Activated CD4-positive, alpha-beta T cell treated with anti-CD3 and anti-CD28 coated beads for 36 hours (primary cell): ENCODE measurements around the gene KIF18A. TPM values are rescaled to one million over a fixed set of nuclear protein-coding genes. Genes with fewer than 3 reads are reported as not detected.
"Not testable (repeated sequence)": the region's sequence is repeated elsewhere in the genome, so short reads cannot be mapped to it uniquely, and the experiment has no call there.

ENCODE experiments used
- ATAC-seq: fragments of 200-7000 bp; cut with Tn5 transposase; one replicate; pipeline ENCODE4 v1.10.0; 2021; ENCODE audit warnings: mild to moderate bottlenecking, moderate library complexity
- CTCF ChIA-PET: fragments of 350-600 bp; sonication (Branson Sonifier 250); formaldehyde crosslinking; loops from one replicate; lab custom pipeline; 2021; ENCODE audit warnings: antibody characterized with exemption; lab: Charles Lee
- POLR2A ChIA-PET: fragments of 350-600 bp; sonication (Branson Sonifier 250); formaldehyde crosslinking; loops from one replicate; lab custom pipeline; 2021; ENCODE audit warnings: antibody characterized with exemption, inconsistent platforms; lab: Charles Lee
- DNase-seq: peaks from one replicate; pipeline ENCODE4 v3.0.0-alpha.2; 2020
- H3K27ac Mint-ChIP-seq: one replicate; pipeline ENCODE4 v1.8.0; 2021; ENCODE audit warnings: mixed read lengths
- H3K27me3 Mint-ChIP-seq: one replicate; pipeline ENCODE4 v1.8.0; 2021; ENCODE audit warnings: mixed read lengths
- H3K36me3 Mint-ChIP-seq: one replicate; pipeline ENCODE4 v1.8.0; 2021; ENCODE audit warnings: low read depth, mixed read lengths
- H3K4me1 Mint-ChIP-seq: one replicate; pipeline ENCODE4 v1.8.0; 2021; ENCODE audit warnings: mixed read lengths
- H3K4me3 Mint-ChIP-seq: one replicate; pipeline ENCODE4 v1.8.0; 2021; ENCODE audit warnings: mild to moderate bottlenecking, moderate library complexity, mixed read lengths
- H3K9me3 Mint-ChIP-seq: one replicate; pipeline ENCODE4 v1.8.0; 2021; ENCODE audit warnings: low read depth, mixed read lengths
- intact Hi-C, 2 experiments: fragments of 100-400 bp; cut with DNase I in 1 of 2; cut with micrococcal nuclease in 1 of 2; formaldehyde crosslinking; loops; one replicate each; pipeline versions ENCODE4 v1.14.2 to v1.15.1; 2022 to 2024; cut with DNase I, micrococcal nuclease
- total RNA-seq, 2 experiments: library from RNA; stranded (reverse); gene quantifications; one replicate each; pipeline ENCODE4 v1.2.3, GENCODE V29; 2021

KIF18A gene
- 10 to 100 TPM; 26.4 to 28.9 TPM for total RNA-seq

- H3K36me3 Mint-ChIP-seq, result peaks cover 12% of the 10 kb centered on the region
- intact Hi-C loops, result loop anchor here (1.0 to 2.0 kb wide), 3 partner anchors 601 to 745 kb away; partner anchors contain the start of genes LIN7C (in 2 of the 2) and CCDC34 (in 1 of the 2)
- no peaks in the 10 kb centered on the region for H3K9me3 Mint-ChIP-seq
- ATAC-seq, result peak; percentile 95
- POLR2A ChIA-PET, result interaction anchor here (0.6 to 0.8 kb wide), 3 partner anchors 9 to 41 kb away, joined by 3 to 9 read pairs (median 3); no protein-coding TSS in a partner anchor
- no peaks in the 10 kb centered on the region for H3K27me3 Mint-ChIP-seq
- H3K4me1 Mint-ChIP-seq, result peaks cover 40% of the 10 kb centered on the region
- H3K4me3 Mint-ChIP-seq, result peak within 1 kb of the TSS; percentile 98
- peak; percentile 99 for DNase-seq
- peak within 1 kb of the TSS; percentile 99 for H3K27ac Mint-ChIP-seq
- CTCF ChIA-PET, result interaction anchor here (0.6 kb wide), 1 partner anchor 472 kb away, joined by 4 read pairs; no protein-coding TSS in a partner anchor
These were observed at the start of gene KIF18A, which contains the start of gene METTL15 for GRCh38 chr11:28107750-28108618. TSS of gene KIF18A (minus strand) at chr11:28108156. CDS start at chr11:28097947, 10,209 bp downstream. TSS of gene METTL15 (plus strand) at chr11:28108388. CDS start at chr11:28113335, 4,947 bp downstream.

DNA sequence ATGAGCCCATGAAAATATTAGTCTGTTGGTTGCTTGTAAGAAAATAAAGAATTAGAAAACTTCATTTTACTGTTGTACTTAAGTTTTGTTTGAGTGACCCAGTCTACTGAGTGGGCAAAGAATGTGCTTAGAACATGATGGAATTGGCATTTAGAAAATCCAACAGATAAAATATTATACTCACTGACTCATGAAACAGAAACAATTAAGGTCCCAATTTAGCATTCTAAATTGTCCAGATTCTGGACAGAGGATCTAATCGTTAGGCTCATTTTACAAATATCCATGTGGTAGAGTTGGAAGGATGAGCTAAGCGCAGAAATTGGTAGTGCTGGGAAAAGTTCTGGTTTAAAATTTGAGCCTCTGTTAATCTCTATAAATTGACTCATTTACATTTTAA is 45.6 kb upstream of the KIF18A start:
- peaks cover 26% of the 10 kb centered on the region for H3K36me3 Mint-ChIP-seq
- intact Hi-C loops, result no loop called here
- no peak for DNase-seq
- no peaks in the 10 kb centered on the region for H3K9me3 Mint-ChIP-seq
- no peak overlapping the region for H3K27ac Mint-ChIP-seq
- H3K4me1 Mint-ChIP-seq, result no peaks in the 10 kb centered on the region
- no peak overlapping the region for H3K4me3 Mint-ChIP-seq
- ChIA-PET POLR2A (no interaction called here), CTCF (no interaction called here)
- H3K27me3 Mint-ChIP-seq, result no peaks in the 10 kb centered on the region
- ATAC-seq, result no peak

DNA sequence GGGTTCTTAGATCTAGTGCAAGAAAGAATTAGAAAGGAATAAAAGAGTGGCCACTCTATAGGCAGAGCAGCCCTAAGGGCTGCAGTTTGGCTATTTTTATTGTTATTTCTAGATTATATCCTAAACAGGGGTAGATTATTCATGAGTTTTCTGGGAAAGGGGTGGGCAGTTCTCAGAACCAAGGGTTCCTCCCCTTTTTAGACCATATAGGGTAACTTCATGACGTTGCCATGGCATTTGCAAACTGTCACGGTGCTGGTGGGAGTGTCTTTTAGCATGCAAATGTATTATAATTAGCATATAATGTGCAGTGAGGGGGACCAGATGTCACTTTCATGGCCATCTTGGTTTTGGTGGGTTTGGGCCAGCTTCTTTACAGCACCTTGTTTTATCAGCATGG is 44.8 kb upstream of the KIF18A start:
- peaks cover 20% of the 10 kb centered on the region for H3K36me3 Mint-ChIP-seq
- no peak overlapping the region for H3K27ac Mint-ChIP-seq
- no peak for DNase-seq
- no peaks in the 10 kb centered on the region for H3K4me1 Mint-ChIP-seq
- ChIA-PET POLR2A (no interaction called here), CTCF (no interaction called here)
- H3K4me3 Mint-ChIP-seq, result no peak overlapping the region
- H3K27me3 Mint-ChIP-seq, result no peaks in the 10 kb centered on the region
- no peaks in the 10 kb centered on the region for H3K9me3 Mint-ChIP-seq
- ATAC-seq, result no peak
- intact Hi-C loops, result no loop called here

DNA sequence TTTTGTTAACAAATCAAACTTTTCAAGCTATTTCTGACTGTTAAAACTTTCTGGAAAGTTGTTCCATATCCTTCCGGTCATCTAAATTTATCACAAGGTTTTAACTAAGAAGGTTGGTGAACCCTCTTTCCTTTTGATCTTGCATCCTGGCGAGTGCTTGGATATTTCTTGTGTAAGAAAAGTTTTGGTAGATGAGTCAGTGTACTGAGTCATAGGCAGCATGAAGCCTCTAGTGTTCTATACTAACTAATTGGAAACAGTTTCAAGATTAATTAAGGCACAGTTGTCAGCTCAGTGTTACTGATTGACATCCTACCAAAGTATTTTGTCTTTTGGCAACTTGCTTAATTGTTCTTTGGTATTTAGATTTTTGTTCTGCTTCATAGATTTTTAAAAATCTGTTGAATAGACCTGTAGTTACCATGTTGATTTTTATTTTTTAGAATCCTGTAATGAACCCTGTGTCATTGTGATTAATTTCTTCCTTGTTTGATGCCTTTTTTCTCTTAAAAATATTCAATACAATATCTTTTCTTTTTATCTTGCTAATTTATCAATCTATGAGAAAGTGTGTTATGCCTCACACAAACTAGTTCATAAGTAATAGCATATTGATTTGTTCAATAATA is 38.3 kb upstream of the KIF18A start:
- ATAC-seq (peak; percentile 61), DNase-seq (no peak)
- Mint-ChIP-seq H3K4me1 (peaks cover 3% of the 10 kb centered on the region), H3K4me3 (no peak overlapping the region), H3K9me3 (no peaks in the 10 kb centered on the region), H3K36me3 (peaks cover 10% of the 10 kb centered on the region), H3K27ac (no peak overlapping the region), H3K27me3 (no peaks in the 10 kb centered on the region)
- intact Hi-C loops, result no loop called here
- CTCF ChIA-PET, result no interaction called here
- POLR2A ChIA-PET, result no interaction called here

DNA sequence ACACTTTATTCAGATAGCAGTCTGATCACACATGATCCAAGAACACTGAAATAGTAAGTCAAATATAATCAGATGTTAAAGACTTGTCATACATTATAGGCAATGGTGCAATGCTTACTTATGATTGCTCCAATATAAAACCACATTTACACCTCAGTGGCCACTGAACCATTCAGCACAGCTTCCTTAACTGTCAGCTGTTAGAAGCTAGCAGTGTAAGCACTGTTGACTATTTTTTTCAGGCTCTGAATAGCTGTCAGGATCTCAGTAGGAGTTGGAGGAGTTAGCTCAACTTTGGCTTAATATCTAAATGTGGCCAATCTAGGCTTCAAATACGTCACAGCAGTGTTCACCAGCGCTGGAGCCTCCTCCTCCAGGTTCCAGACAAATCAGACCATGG is 36.9 kb upstream of the KIF18A start:
- CTCF ChIA-PET, result no interaction called here
- Mint-ChIP-seq H3K9me3 (peaks cover 12% of the 10 kb centered on the region), H3K4me3 (no peak overlapping the region), H3K27me3 (no peaks in the 10 kb centered on the region), H3K27ac (no peak overlapping the region), H3K36me3 (peaks cover 21% of the 10 kb centered on the region), H3K4me1 (peaks cover 3% of the 10 kb centered on the region)
- DNase-seq (no peak), ATAC-seq (no peak)
- POLR2A ChIA-PET, result no interaction called here
- intact Hi-C loops, result no loop called here

DNA sequence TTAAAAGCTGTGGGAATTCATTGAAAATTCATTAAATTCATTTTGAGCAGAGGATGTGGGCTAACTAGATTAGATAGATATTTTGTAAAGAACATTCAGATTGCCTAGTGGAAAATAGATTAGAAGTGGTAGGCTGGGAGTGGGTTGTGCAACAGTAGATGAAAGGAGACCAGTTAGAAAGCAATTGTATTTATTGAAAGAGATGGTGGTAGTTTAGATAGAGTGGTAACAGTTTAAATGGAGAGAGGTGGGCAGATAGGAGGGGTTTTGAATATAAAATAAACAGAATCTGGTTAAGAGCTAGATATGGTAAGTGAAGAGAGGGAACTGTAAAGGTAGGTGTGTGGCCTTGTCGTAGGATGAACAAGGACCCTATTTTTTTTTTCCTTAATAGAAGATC is 34.8 kb upstream of the KIF18A start:
- Mint-ChIP-seq H3K27me3 (no peaks in the 10 kb centered on the region), H3K9me3 (peaks cover 19% of the 10 kb centered on the region), H3K4me3 (no peak overlapping the region), H3K36me3 (peaks cover 39% of the 10 kb centered on the region), H3K4me1 (peaks cover 3% of the 10 kb centered on the region), H3K27ac (no peak overlapping the region)
- intact Hi-C loops, result no loop called here
- POLR2A ChIA-PET, result no interaction called here
- CTCF ChIA-PET, result no interaction called here
- ATAC-seq (no peak), DNase-seq (no peak)

- no peaks in the 10 kb centered on the region for H3K27me3 Mint-ChIP-seq
- peaks cover 51% of the 10 kb centered on the region for H3K36me3 Mint-ChIP-seq
- intact Hi-C loops, result no loop called here
- ATAC-seq (no peak), DNase-seq (no peak)
- H3K4me3 Mint-ChIP-seq, result no peak overlapping the region
- H3K9me3 Mint-ChIP-seq, result peaks cover 27% of the 10 kb centered on the region
- ChIA-PET CTCF (no interaction called here), POLR2A (no interaction called here)
- H3K4me1 Mint-ChIP-seq, result no peaks in the 10 kb centered on the region
- no peak overlapping the region for H3K27ac Mint-ChIP-seq
These were observed 32.9 kb upstream of the KIF18A start for GRCh38 chr11:28140689-28141455.

GRCh38 chr11:28139841-28140415 is 32.0 kb upstream of the KIF18A start:
- Mint-ChIP-seq H3K4me1 (no peaks in the 10 kb centered on the region), H3K4me3 (no peak overlapping the region), H3K9me3 (peaks cover 28% of the 10 kb centered on the region), H3K27ac (no peak overlapping the region), H3K27me3 (no peaks in the 10 kb centered on the region), H3K36me3 (peaks cover 59% of the 10 kb centered on the region)
- intact Hi-C loops, result no loop called here
- DNase-seq (no peak), ATAC-seq (no peak)
- POLR2A ChIA-PET, result no interaction called here
- CTCF ChIA-PET, result no interaction called here

DNA sequence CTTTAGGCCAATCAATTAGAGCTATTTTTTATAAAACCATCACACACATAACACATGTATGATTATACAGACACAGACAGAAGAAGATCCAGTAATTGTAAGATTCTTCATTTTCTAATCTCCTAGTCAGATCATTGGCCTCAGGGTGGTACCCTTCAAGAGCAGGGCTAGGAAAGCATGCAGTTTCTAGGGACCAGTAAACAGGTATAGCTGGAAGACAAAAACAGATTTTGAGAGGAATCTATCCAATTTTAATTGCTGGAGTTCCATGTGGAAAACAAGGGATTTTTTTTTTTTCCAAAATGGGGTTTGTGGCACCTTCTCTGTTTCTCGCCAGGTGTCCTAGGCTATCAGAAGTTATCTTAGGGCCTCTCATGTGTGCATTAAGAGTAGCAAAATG is 29.9 kb upstream of the KIF18A start:
- H3K36me3 Mint-ChIP-seq, result peaks cover 73% of the 10 kb centered on the region

DNA sequence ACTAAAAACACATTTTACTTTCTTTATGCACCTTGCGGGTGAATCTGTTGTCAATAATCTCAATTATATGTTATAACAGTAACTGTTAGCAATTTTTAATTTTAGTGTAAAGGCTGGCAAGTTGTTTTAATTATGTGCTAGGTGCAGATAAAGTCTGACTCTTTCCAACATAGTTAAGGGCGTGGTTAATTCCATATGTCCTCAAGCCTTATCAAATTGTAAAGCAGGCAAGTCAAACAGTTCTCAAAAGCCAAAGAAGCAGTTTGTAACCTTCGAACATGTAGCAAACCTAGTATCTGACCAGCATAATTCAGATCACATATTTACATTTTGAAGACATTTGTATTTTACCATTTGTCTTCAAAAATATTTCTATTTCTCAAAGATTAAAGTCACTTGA is 29.4 kb upstream of the KIF18A start:
- ChIA-PET POLR2A (no interaction called here), CTCF (interaction anchor here (1.3 kb wide), 1 partner anchor 40 kb away, joined by 3 read pairs; no protein-coding TSS in a partner anchor)
- Mint-ChIP-seq H3K9me3 (peaks cover 31% of the 10 kb centered on the region), H3K27ac (no peak overlapping the region), H3K4me1 (no peaks in the 10 kb centered on the region), H3K27me3 (no peaks in the 10 kb centered on the region), H3K36me3 (peaks cover 71% of the 10 kb centered on the region), H3K4me3 (no peak overlapping the region)
- ATAC-seq (no peak), DNase-seq (no peak)
- intact Hi-C loops, result no loop called here

More for the DNA sequence above, 29.9 kb upstream of the KIF18A start:
- intact Hi-C loops, result no loop called here
- no peak for ATAC-seq
- ChIA-PET CTCF (no interaction called here), POLR2A (no interaction called here)
- no peak for DNase-seq
- no peaks in the 10 kb centered on the region for H3K4me1 Mint-ChIP-seq
- peaks cover 31% of the 10 kb centered on the region for H3K9me3 Mint-ChIP-seq
- H3K27me3 Mint-ChIP-seq, result no peaks in the 10 kb centered on the region
- H3K27ac Mint-ChIP-seq, result no peak overlapping the region
- H3K4me3 Mint-ChIP-seq, result no peak overlapping the region

GRCh38 chr11:28136157-28136556 is 28.2 kb upstream of the KIF18A start:
- H3K36me3 Mint-ChIP-seq, result peaks cover 72% of the 10 kb centered on the region
- peaks cover 31% of the 10 kb centered on the region for H3K9me3 Mint-ChIP-seq
- CTCF ChIA-PET, result interaction anchor here (1.3 kb wide), 1 partner anchor 39 kb away, joined by 3 read pairs; no protein-coding TSS in a partner anchor
- H3K4me3 Mint-ChIP-seq, DNase-seq, ATAC-seq, H3K27me3 Mint-ChIP-seq, H3K4me1 Mint-ChIP-seq, POLR2A ChIA-PET, intact Hi-C loops, H3K27ac Mint-ChIP-seq: not testable (repeated sequence)
